Stimulated activated CD8-positive, alpha-beta memory T cell treated with anti-CD3 and anti-CD28 coated beads, Interleukin-4, amount 100 ng/mL, for 24 hours (primary cell): ENCODE data around the gene GGA1.

Source experiments
- DNase-seq: peaks from one replicate; pipeline ENCODE4 v3.0.0-alpha.2; 2020; ENCODE audit warnings: low read depth

GGA1 gene

GRCh38 chr22:37674951-37675929, 66.6 kb downstream of the GGA1 start, which contains the start of gene LGALS1:
Gene LGALS1, plus strand, starts transcription at chr22:37675636. Its CDS starts 67 bp downstream, at chr22:37675703.
- peak; percentile 48 for DNase-seq

- no peak for DNase-seq
Observed at GRCh38 chr22:37675930-37676735, 67.5 kb downstream of the GGA1 start.

GRCh38 chr22:37676736-37677492, 68.3 kb downstream of the GGA1 start:
- peak; percentile 89 for DNase-seq

GRCh38 chr22:37677493-37677974, 68.9 kb downstream of the GGA1 start:
- no peak for DNase-seq

GRCh38 chr22:37678372-37678771, 69.7 kb downstream of the GGA1 start:
- no peak for DNase-seq

- DNase-seq, result no peak
Observed at GRCh38 chr22:37679670-37680069, 71.0 kb downstream of the GGA1 start.

GRCh38 chr22:37680191-37680851, 71.7 kb downstream of the GGA1 start:
- no peak for DNase-seq

- DNase-seq, result no peak
Observed at GRCh38 chr22:37681001-37681424, 72.4 kb downstream of the GGA1 start.

- peak; percentile 53 for DNase-seq
Observed at GRCh38 chr22:37681556-37682049, 73.0 kb downstream of the GGA1 start.
